Stimulated activated CD8-positive, alpha-beta memory T cell treated with anti-CD3 and anti-CD28 coated beads, Interleukin-15, amount 100 ng/mL, for 48 hours (primary cell): Measurements from ENCODE around the gene LIFR.

ENCODE experiments used
- DNase-seq, 2 donors: peaks; one replicate each; pipeline ENCODE4 v3.0.0-alpha.2; 2020; ENCODE audit warnings: low read depth in 2 of 2

The LIFR gene

GRCh38 chr5:38548064-38548759 lies 8.2 kb downstream of the LIFR start:
- DNase-seq = no peak

GRCh38 chr5:38547257-38547656 lies 9.2 kb downstream of the LIFR start:
- DNase-seq = no peak

- no peak for DNase-seq
Measured at GRCh38 chr5:38546691-38547146, 9.7 kb downstream of the LIFR start.

- DNase-seq = no peak
Measured at GRCh38 chr5:38543886-38544285, 12.6 kb downstream of the LIFR start.

GRCh38 chr5:38543074-38543473 lies 13.4 kb downstream of the LIFR start:
- DNase-seq = no peak

- DNase-seq = no peak
Measured at GRCh38 chr5:38541174-38541725, 15.2 kb downstream of the LIFR start.

GRCh38 chr5:38540314-38540713 lies 16.1 kb downstream of the LIFR start:
- DNase-seq = no peak

- DNase-seq = no peak
Measured at GRCh38 chr5:38538161-38538560, 18.3 kb downstream of the LIFR start.

GRCh38 chr5:38537505-38537904 lies 18.9 kb downstream of the LIFR start:
- DNase-seq = no peak

GRCh38 chr5:38536968-38537367 lies 19.5 kb downstream of the LIFR start:
- DNase-seq = no peak

- no peak for DNase-seq
Measured at GRCh38 chr5:38535845-38536244, 20.6 kb downstream of the LIFR start.

- no peak for DNase-seq
Measured at GRCh38 chr5:38535248-38535750, 21.1 kb downstream of the LIFR start.

GRCh38 chr5:38534156-38534453 lies 22.3 kb downstream of the LIFR start:
- no peak for DNase-seq

- no peak for DNase-seq
Measured at GRCh38 chr5:38533286-38534155, 22.9 kb downstream of the LIFR start.

- DNase-seq = no peak
Measured at GRCh38 chr5:38532165-38532669, 24.2 kb downstream of the LIFR start.

GRCh38 chr5:38531518-38531917 lies 24.9 kb downstream of the LIFR start:
- no peak for DNase-seq

- no peak for DNase-seq
Measured at GRCh38 chr5:38529955-38530646, 26.3 kb downstream of the LIFR start.

GRCh38 chr5:38528162-38528703 lies 28.2 kb downstream of the LIFR start:
- DNase-seq = no peak

GRCh38 chr5:38527475-38527874 lies 29.0 kb downstream of the LIFR start:
- DNase-seq = no peak

GRCh38 chr5:38524022-38524421 lies 32.4 kb downstream of the LIFR start:
- no peak for DNase-seq

GRCh38 chr5:38519476-38519875 lies 37.0 kb downstream of the LIFR start:
- DNase-seq = no peak

- no peak for DNase-seq
Measured at GRCh38 chr5:38518341-38518740, 38.1 kb downstream of the LIFR start.
